Pancreas (tissue), 10 donors: ENCODE results near the gene CEMIP2. TPM values are rescaled to one million over a fixed set of nuclear protein-coding genes. Genes with fewer than 3 reads are reported as not detected.

Experiments used
- ATAC-seq, 4 donors: fragments of 200-7000 bp; cut with Tn5 transposase; one replicate each; pipeline versions ENCODE4 v1.8.0 to v1.9.1; 2020; ENCODE audit warnings: mild to moderate bottlenecking in 4 of 4, moderate library complexity in 4 of 4
- DNase-seq, 6 donors: peaks; one replicate each; pipeline ENCODE4 v3.0.0-alpha.2; 2020
- FAIRE-seq: peaks from 2 replicates; lab custom pipeline; 2012; peaks lifted over from hg19 to GRCh38; lab: Jason Lieb, UNC
- H3K27ac ChIP-seq, 4 donors: fragments of 200-600 bp; sonication (generic); 1 replicate in 3 of 4; 2 replicates in 1 of 4; pipeline versions ENCODE4 v1.5.0 to v1.8.0; 2020
- H3K27me3 ChIP-seq, 4 donors: fragments of 200-600 bp; one replicate each; pipeline ENCODE4 v1.8.0; 2021
- H3K36me3 ChIP-seq, 3 donors: fragments of 200-600 bp; sonication (generic) in 1 of 3; one replicate each; pipeline versions ENCODE4 v1.5.0 to v1.8.0; 2020 to 2021
- H3K4me1 ChIP-seq, 3 donors: fragments of 200-600 bp; one replicate each; pipeline ENCODE4 v1.8.0; 2021
- H3K4me3 ChIP-seq, 4 donors: fragments of 200-600 bp; sonication (generic) in 2 of 4; one replicate each; pipeline versions ENCODE4 v1.5.0 to v1.8.0; 2020 to 2021
- H3K9me3 ChIP-seq, 4 donors: fragments of 200-600 bp; one replicate each; pipeline ENCODE4 v1.8.0; 2021
- WGBS, 2 donors: extraction: QIAGEN DNeasy Blood & Tissue Kit; methylation state at CpG; one replicate each; pipeline ENCODE4 v1.1.7; 2013; 5-methylcytosine and 5-hydroxymethylcytosine counted together
- intact Hi-C, 3 donors: fragments of 100-400 bp; cut with DNase I; formaldehyde crosslinking; loops; one replicate each; pipeline versions ENCODE4 v1.11.1 to v1.14.2; 2022
- polyA plus RNA-seq, 2 donors: library from polyadenylated mRNA; stranded (reverse); fragments of 200-250 nt; gene quantifications; one replicate each; pipeline ENCODE4 v1.2.3, GENCODE V29; 2013
- total RNA-seq, 6 donors: library from RNA; stranded (reverse); fragmentation: NEBNext Ultra II Directional in 4 of 6; extraction: Animal tissue kit (Norgen Biotek cat#: 25700) in 4 of 6; gene quantifications; one replicate each; pipeline versions ENCODE4 v1.2.1 to v1.2.4, GENCODE V29; 2021 to 2023
- TF ChIP-seq, protein P1 (sequence below), 4 donors: fragments of 200-600 bp; sonication (generic) in 3 of 4; IDR thresholded peaks; one replicate each; pipeline versions ENCODE4 v1.5.0 to v1.8.0; 2021; ENCODE audit warnings: antibody characterized with exemption in 4 of 4
- donor health status: healthy with polysubstance abuse.
- donor health status: DM: no; HTN: no; CAD: no; lungs with moderate emphysema.
- donor health status: DM: no; HTN: no; CAD: no.
- donor health status: control.
- donor health status: control.
- donor health status: Bipolar disorder and iron deficiency.
- donor health status: DM: yes; HTN: yes; CAD: no.
- donor health status: DM: no; HTN: no; CAD: no.
- donor health status: DM: no; HTN: no; CAD: no.
- donor health status: DM: yes; HTN: yes; CAD: no.

Gene CEMIP2
- total and polyA plus RNA-seq, 8 donors = 14.3 to 42.1 (median 23.3) TPM

DNA sequence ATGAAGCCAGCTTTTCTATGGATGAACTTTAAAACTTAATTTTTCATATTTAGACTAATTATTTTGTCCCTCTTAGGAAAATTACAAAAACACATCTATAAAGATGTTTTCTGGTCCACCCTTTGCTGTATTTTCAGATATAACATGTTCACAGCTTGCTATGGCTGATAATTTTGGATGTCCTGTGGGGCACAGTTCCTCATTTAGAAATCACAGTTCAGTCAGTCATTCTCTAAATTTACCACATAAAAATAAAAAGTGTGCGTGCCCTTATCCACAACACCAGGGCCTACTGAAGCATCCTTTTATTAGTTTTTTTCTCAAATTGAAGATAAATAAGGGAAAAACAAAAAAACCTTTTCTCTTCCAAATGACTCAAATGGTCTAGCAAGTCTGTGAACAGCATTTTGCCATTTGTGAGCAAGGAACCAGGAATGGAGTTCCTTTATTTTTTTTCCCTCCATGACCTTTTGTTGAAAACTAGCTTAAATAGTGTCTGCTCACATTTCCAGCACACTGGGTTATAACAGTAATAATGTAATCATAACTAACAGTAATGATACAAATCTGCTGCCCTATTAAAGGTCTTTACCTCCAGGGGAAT is 87.1 kb downstream of the CEMIP2 start:
- WGBS, 2 donors = 72 to 79% methylated on average over 1 of the region's 1 CpG
- peak overlapping the region in 2 of 4 donors; percentile 4 to 9 for H3K27ac ChIP-seq
- no peaks in the 10 kb centered on the region for H3K9me3 ChIP-seq
- peaks cover 0 to 30% (median 7%) of the 10 kb centered on the region in 3 donors for H3K4me1 ChIP-seq
- no peak for FAIRE-seq
- TF ChIP-seq, protein P1, sequence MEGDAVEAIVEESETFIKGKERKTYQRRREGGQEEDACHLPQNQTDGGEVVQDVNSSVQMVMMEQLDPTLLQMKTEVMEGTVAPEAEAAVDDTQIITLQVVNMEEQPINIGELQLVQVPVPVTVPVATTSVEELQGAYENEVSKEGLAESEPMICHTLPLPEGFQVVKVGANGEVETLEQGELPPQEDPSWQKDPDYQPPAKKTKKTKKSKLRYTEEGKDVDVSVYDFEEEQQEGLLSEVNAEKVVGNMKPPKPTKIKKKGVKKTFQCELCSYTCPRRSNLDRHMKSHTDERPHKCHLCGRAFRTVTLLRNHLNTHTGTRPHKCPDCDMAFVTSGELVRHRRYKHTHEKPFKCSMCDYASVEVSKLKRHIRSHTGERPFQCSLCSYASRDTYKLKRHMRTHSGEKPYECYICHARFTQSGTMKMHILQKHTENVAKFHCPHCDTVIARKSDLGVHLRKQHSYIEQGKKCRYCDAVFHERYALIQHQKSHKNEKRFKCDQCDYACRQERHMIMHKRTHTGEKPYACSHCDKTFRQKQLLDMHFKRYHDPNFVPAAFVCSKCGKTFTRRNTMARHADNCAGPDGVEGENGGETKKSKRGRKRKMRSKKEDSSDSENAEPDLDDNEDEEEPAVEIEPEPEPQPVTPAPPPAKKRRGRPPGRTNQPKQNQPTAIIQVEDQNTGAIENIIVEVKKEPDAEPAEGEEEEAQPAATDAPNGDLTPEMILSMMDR (IDR thresholded peaks at IDR 0.05) = no peak
- no peak for ATAC-seq
- intact Hi-C loops = no loop called here
- no peak for DNase-seq
- no peaks in the 10 kb centered on the region for H3K27me3 ChIP-seq
- no peaks in the 10 kb centered on the region for H3K36me3 ChIP-seq
- no peak overlapping the region for H3K4me3 ChIP-seq

DNA sequence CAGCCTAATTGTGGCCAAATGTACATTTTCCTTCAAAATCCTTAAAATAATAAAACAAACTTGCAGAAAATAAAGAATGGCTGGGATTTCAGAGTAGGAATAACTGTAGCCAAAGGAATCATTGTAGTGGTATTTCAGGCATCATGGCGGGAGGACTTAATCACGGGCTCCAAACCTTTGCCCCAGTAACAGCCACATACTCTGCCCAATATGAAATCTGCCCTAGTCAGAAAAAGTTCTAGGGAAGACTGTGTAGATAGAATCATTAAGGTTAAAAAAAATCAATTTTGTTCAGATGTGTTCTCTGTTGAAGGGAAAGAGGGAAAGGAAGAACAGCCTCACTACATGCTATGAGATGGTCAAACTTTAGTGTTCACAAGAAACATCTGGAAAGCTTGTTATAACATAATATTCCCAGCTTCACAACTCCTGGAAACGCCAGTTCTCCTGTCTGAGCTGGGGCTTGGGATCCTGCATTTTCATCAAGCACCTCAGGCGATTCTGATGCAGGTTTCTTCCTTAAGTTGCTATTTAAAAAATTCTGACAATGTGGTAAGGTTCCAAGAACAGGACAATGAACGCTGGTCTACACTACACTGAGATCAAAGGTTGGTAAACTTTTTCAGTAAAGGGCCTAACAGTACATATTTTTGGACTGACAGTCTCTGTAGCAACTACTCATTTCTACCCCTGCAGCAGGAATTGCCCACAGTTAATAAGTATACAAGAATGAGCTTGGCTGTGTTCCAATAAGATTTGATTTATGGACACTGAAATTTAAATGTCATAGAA is 87.9 kb downstream of the CEMIP2 start:
- 52% methylated on average over 5 of the region's 5 CpGs for WGBS, 2 donors
- Histone ChIP-seq H3K36me3 (no peaks in the 10 kb centered on the region), H3K4me1 (peaks cover 0 to 30% (median 7%) of the 10 kb centered on the region in 3 donors), H3K27ac (no peak overlapping the region), H3K4me3 (no peak overlapping the region), H3K27me3 (no peaks in the 10 kb centered on the region), H3K9me3 (no peaks in the 10 kb centered on the region)
- FAIRE-seq (no peak), ATAC-seq (peak; percentile 42 to 69 (median 54)), DNase-seq (no peak)
- intact Hi-C loops = no loop called here
- TF ChIP-seq, protein P1 (IDR thresholded peaks at IDR 0.05) = no peak

DNA sequence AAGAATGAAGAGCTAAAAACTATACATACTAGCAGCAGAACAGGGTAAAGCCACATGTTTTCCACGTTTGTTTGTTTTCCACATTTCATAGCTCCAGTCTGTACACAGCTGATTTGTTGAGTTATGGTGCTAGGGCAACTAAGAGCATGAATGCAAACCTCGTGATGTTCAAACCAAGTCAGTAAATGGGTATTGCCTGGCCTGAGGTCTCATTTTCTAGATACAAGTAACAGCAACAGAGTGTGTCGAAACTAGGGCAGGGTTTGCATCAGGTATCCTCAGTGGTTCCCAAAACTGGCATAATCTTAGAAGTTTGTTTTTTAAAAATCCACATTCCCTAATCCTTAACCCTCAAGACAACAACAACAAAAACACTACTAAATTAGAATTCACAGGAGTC is 89.3 kb downstream of the CEMIP2 start:
- ATAC-seq = no peak
- TF ChIP-seq, protein P1 (IDR thresholded peaks at IDR 0.05) = no peak
- WGBS, 2 donors = 38 to 49% methylated on average over 3 of the region's 3 CpGs
- H3K27me3 ChIP-seq = no peaks in the 10 kb centered on the region
- no peak for DNase-seq
- H3K9me3 ChIP-seq = no peaks in the 10 kb centered on the region
- peaks cover 0 to 30% (median 7%) of the 10 kb centered on the region in 3 donors for H3K4me1 ChIP-seq
- H3K27ac ChIP-seq = no peak overlapping the region
- no peaks in the 10 kb centered on the region for H3K36me3 ChIP-seq
- H3K4me3 ChIP-seq = no peak overlapping the region
- intact Hi-C loops = no loop called here
- FAIRE-seq = no peak

DNA sequence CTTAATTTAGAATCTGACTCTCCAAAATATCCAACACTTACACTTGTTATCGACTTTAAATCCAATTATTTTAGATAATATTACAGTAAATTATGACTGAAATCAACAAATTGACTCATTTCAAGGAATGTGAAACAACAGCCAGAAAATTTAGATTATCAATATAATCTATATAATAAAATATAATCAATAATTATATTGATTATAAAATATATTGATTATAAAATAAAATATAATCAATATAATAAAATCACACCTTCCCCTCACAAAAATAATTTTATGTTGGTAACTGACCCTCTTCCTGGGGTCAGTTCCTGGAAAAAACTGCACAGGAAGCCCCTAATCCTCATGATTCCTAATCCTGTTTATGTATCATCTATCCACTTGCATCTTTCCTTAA is 91.1 kb downstream of the CEMIP2 start:
- 90 to 96% methylated on average over 1 of the region's 1 CpG for WGBS, 2 donors
- peak overlapping the region in 1 of 4 donors; percentile 61 for H3K27ac ChIP-seq
- FAIRE-seq (peak; percentile 32), DNase-seq (no peak), ATAC-seq (no peak)
- no peaks in the 10 kb centered on the region for H3K9me3 ChIP-seq
- H3K4me3 ChIP-seq = no peak overlapping the region
- H3K36me3 ChIP-seq = no peaks in the 10 kb centered on the region
- TF ChIP-seq, protein P1 (IDR thresholded peaks at IDR 0.05) = no peak
- no peaks in the 10 kb centered on the region for H3K27me3 ChIP-seq
- H3K4me1 ChIP-seq = peaks cover 0 to 29% (median 7%) of the 10 kb centered on the region in 3 donors
- intact Hi-C loops = no loop called here

DNA sequence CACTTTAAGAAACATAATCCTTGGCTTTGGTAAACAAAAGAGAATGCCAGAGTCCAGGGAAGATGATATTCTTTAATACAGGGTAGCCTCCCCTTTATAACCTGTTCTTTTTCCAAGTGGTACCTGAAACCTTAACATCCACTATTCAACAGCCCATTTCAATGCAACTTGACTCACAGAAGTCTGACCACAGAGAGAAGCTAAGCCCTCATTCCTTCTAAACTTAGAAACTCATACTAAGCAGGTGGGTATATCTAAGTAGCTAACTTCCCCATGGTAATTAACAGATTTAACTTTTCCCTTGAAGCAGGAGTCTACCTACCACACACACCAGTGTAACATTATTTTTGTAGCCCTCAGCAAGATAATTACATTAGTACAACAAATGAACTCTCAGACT is 91.9 kb downstream of the CEMIP2 start:
- intact Hi-C loops = no loop called here
- TF ChIP-seq, protein P1 (IDR thresholded peaks at IDR 0.05) = no peak
- Histone ChIP-seq H3K4me3 (no peak overlapping the region), H3K9me3 (no peaks in the 10 kb centered on the region), H3K4me1 (peaks cover 0 to 22% (median 7%) of the 10 kb centered on the region in 3 donors), H3K27ac (no peak overlapping the region), H3K27me3 (no peaks in the 10 kb centered on the region), H3K36me3 (no peaks in the 10 kb centered on the region)
- DNase-seq = no peak
- ATAC-seq = no peak
- FAIRE-seq = no peak
